Right forelimb (tissue), 1 donor: ENCODE data around the gene TECRL.

Experiments used
- DNase-seq: peaks from one replicate; pipeline ENCODE4 v3.0.0-alpha.2; 2018

TECRL gene, protein sequence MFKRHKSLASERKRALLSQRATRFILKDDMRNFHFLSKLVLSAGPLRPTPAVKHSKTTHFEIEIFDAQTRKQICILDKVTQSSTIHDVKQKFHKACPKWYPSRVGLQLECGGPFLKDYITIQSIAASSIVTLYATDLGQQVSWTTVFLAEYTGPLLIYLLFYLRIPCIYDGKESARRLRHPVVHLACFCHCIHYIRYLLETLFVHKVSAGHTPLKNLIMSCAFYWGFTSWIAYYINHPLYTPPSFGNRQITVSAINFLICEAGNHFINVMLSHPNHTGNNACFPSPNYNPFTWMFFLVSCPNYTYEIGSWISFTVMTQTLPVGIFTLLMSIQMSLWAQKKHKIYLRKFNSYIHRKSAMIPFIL

GRCh38 chr4:64409300-64409699 is at the start of gene TECRL:
TSS of gene TECRL (minus strand) at chr4:64409450. CDS start at chr4:64409351, 99 bp downstream.
- no peak for DNase-seq

GRCh38 chr4:64432674-64433073 is 23.4 kb upstream of the TECRL start:
- no peak for DNase-seq

DNA sequence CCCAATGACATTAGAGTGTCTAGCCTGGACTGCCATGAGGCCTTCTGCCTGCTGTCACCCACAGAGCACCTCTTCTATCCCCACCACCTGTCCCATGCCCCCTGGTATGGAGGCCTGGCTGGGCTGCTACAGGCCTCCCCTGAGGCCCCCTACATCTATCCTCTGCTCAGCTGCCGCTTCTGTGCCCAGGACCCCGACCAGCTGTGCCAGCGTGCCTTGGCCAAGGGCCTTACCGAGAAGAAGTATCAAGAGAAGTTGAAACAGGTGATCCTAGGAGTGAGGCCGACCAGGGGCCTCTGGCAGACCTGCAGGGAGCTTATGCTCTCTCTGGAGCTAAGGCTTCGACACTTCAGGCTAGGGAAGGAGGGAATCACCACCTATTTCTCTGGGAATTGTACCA is 21.7 kb upstream of the TECRL start:
- DNase-seq = no peak

DNA sequence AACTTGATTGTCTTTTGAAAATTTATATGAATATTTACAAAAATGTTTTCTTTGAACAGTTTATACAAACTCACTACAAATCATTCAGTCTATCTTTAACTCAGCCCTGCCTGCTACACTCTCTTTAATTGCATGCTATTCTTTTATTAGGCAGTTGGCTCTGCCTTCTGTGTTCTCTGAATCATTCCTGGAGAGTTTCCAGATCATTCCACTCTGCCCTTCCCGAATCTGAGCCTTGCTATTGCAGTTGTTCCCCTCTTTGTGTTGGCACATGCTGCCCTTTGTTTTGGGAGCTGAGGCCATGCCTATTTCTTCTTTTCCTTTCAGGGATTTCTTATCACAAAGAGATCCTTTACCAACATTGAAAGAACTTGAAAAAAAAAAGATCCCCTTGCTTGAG is 8.7 kb upstream of the TECRL start:
- no peak for DNase-seq

- no peak for DNase-seq
Measured at GRCh38 chr4:64407000-64407399, 2.2 kb downstream of the TECRL start.

DNA sequence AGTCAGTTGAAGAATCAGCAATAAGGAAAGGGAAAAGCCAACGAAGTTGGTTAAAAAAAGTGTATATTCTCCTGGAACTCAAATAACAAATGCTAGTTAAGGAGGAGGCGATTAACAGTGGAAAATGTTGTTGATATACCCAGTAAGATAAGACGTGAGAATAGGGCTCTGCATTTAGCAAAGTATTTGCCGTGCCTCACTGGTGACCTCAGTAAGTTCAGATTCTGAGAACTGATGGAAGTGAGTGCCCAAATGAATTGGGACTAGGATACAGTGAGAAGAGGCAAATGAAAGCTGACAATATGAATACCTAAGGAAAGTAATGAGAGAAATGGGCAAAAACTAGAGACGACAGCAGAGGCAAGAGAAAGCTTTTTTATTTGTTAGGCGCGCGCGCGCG is 3.5 kb downstream of the TECRL start:
- DNase-seq = no peak

DNA sequence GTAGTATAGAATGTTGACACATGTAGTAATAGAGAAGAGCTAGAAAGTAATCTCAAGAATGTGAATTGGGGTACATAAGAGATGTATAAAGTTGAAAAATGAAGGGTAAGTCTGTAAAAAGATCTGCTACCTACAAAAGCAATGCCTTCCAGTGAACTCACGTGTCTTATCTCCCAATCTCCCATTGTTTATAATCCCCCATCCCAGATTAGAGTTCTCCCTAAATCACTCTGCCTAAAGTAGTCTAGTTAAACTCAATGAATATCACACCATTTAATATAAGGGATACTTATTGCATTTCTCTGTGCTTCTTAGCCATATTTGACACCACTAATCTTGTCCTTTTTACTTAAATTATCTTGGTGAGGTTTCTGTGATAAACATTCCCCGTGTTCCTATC is 6.6 kb downstream of the TECRL start:
- no peak for DNase-seq

DNA sequence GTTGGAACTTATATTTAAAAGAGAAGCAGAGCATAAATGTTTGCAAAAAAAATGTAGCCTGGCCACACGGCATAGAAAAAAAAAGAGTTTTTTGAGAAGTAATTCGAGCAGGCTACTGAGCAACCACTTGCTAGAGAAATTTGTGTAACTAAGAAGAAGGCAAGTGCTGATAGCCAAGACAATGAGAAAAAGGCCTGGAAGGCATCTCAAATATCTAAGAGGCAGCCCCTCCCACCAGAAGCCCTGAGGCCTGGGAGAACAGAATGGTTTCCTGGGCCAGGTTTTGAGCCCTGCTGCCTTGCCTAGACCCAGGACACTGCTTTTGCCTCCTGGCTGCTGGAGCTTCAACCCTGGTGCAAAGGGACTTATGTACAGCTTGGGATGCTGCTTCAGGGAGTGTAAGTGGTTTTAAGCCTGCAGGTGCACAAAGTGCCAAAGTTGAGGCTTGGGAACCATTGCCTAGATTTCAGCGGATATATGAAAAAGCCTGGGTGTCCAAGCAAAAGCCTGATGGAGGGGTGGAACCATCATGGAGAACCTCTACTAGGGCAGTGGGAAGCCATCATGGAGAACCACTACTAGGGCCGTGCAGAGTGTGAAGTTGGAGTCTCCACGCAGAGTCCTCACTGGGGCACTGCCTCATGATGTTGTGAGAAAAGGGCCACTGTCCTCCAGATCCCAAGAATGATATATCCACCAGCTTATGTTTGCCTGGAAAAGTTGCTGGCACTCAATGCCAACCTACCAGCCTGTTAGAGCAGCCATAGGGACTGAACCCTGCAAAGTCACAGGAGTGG is 9.7 kb downstream of the TECRL start:
- DNase-seq = no peak

- no peak for DNase-seq
Measured at GRCh38 chr4:64394469-64394868, 14.8 kb downstream of the TECRL start.

DNA sequence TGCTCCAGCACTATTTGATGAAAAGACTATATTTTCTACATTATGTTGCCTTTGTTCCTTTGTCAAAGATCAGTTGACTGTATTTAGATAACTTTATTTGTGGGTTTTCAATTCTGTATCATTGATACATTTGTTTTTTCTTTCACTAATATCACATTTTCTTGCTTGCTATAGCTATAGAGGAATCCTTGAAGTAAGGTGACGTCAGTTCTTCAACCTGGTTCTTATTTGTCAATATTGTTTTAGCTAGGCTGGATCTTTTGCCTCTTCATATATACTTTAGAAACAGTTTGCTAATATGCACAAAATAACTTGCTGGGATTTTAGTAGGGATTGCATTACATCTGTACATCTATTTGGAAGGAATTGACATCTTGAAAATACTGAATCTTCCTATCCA is 21.0 kb downstream of the TECRL start:
- no peak for DNase-seq

GRCh38 chr4:64385220-64385619 is 24.0 kb downstream of the TECRL start:
- DNase-seq = no peak

GRCh38 chr4:64384237-64385203 is 24.7 kb downstream of the TECRL start:
- no peak for DNase-seq

DNA sequence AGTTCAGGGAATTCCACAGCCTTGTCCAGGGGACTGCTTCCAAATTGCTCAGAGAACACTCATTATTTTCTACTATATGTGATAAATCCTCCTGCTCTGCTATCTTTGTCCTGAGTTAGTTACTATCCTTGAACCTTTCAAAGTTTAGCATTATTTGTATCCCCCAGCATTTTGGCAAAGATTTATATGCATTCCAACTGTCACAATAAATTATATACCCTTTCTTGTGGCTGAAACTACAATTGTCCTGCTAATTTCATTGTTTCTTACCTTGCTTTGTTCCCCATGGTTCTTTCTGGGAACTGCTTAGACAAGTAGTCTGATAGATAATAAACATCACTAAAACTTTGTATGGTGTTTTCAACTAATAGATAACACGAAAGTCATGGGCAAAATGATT is 40.5 kb downstream of the TECRL start:
- DNase-seq = no peak

DNA sequence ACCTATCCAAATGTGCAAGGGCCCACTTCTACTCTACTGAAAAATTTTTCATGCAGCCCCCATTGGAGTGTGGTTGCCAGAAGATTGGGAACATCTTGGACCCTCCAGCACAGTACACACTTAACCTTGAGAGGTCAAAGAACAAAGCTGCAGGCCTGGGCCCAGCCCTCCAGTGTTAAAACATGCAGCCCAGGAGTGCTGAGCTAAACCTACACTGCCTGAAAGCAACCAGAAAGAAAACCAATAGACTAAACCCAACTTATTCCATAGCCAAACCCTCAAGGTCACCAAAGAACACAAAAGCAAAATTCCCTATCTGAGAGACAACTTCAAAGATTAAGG is 47.9 kb downstream of the TECRL start:
- no peak for DNase-seq

- DNase-seq = no peak
Measured at GRCh38 chr4:64360664-64361398, 48.4 kb downstream of the TECRL start.

GRCh38 chr4:64359489-64359888 is 49.8 kb downstream of the TECRL start:
- no peak for DNase-seq

GRCh38 chr4:64353904-64354303 is 55.3 kb downstream of the TECRL start:
- DNase-seq = no peak

DNA sequence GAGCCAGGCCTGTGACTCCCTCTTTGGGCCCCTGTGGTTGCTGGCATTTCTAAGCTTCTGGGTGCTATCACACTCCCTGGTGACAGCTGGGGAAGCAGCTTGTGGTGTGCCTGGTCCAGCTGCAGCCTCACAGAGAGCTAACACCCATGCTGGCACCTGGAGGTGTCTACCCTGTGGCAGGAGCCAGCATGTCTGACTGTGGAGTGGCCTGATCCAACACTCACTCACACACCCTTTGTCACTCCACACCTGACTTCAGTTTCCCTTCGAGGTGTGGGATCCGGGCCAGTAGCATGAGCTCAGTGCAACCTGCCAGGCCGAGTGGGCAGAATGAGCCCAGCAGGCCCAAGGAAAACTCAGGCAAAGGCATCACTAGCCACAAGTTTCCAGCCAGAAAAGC is 67.5 kb downstream of the TECRL start:
- peak; percentile 38 for DNase-seq

DNA sequence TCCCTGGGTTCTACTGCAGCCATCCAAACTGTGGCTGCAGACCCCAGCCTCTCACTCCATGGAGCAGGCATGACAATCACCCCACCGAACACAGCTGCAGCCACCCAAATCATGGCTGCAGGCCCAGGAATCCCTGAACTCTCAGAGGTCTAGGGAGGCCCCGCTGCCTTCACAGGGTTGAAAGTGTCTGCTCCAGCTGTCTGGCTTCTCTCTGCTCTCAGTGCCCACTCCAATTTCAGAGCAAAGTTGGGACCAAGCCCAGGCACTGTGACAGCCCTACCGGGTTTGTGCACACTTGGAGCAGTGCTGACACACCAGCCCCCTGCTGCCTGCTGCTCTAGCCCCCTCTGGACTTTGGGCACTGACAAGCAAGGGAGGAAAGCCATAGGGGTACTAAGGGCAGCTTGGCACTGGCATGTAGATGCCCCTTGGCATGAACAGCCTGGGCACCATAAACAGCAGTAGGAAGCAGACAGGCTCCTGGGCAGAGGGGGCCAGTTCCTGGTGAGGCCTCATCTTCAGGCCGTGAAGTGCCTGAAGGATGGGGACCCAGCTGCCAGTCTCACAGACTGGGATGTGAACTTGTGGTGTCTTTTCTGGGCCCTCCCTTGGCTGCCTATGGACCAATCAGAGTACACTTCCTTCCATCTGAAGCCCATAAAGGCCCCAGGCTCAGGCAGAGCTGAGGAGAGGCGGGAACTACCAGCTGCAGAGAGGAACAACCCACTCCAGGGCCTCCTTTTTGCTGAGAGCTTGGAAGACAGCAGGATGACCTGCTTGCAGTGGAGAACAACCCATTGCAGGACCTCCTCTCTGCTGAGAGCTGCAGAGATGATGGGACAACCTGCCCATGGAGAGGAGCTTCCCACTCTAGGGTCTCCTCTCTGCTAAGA is 68.8 kb downstream of the TECRL start:
- DNase-seq = peak; percentile 40

DNA sequence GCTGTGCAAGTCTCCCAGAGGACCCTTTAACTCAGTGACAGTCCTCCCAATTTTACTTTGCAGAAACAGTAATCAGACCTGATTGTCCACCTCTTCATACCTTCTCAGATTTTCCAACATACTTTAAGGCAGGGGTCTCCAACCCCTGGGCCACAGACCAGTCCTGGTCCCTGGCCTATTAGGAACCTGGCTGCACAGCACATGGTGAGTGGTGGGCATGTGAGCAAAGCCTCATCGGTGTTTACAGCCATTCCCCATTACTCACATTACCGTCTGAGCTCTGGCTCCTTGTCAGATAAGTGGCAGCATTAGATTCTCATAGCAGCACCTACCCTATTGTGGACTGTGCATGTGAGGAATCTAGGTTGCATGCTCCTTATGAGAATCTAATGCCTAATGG is 74.3 kb downstream of the TECRL start:
- no peak for DNase-seq

GRCh38 chr4:64330143-64330542 is 79.1 kb downstream of the TECRL start:
- no peak for DNase-seq
